GM19043 (cell line): ENCODE data around the gene CAVIN4.
A peak's percentile ranks its signal among the peaks of the same experiment; 100 is the strongest.

Experiments
- ATAC-seq: cut with Tn5 transposase; IDR thresholded peaks from one replicate; pipeline ENCODE4 v1.9.1; 2021; ENCODE audit warnings: low read depth; ENCODE audit not compliant: unreplicated experiment

The CAVIN4 gene

DNA sequence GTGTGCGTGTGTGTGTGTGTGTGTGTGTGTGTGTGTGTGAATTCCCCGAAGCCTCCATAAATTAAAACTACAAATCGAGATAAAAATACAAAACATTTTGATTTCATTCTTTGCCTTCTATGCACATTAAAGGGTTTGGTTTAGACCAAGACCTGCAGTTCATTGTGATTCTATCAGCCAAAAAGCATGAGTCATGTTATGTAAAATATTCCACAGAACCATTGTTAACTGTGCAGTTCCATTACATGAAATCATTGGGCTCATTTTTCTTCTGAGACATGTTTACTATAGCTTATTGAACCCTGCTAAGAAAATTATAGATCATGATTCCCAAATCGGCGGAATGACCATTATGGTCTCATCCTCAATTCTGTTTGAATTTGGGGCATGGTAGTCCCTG, 11.7 kb downstream of the CAVIN4 start:
- ATAC-seq, result no peak

DNA sequence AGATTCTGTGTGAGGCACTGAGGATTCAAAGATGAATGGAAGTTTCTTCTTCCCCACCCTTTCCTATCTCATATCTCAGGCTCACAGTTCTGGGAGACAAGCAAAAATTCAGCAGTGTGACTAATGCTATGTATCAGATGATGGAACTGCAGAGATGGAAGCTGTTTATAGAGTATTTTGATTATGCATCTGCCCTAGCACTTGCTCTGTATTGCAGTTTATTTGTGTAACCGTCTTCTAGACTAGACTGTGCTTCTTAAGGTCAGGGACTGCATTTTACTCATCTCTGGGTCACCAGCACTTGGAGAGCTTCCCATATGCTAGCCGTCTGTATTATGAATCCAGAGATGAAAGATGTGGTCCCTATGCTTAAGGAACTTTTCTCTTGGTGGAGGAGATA, 12.6 kb downstream of the CAVIN4 start:
- ATAC-seq, result no peak

DNA sequence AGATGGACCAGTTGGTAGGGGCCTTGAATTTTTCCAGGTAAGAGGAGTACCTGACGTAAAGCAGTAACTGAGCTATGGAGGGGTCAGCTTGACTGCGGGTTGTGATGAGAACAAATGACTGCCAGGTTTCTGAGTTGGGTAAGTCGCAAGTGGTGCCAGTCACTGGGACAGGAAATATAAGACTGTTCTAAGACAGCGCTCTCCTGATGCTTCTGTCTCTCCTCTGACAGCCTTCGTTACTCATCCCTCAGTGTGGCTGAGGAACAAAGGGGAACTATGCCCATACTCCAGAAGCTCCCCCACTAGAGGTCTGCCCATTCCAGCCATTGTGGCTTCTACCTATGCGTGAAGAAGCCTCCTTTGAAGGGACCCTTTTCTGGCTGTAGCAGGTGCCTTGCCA, 13.3 kb downstream of the CAVIN4 start:
- no peak for ATAC-seq

DNA sequence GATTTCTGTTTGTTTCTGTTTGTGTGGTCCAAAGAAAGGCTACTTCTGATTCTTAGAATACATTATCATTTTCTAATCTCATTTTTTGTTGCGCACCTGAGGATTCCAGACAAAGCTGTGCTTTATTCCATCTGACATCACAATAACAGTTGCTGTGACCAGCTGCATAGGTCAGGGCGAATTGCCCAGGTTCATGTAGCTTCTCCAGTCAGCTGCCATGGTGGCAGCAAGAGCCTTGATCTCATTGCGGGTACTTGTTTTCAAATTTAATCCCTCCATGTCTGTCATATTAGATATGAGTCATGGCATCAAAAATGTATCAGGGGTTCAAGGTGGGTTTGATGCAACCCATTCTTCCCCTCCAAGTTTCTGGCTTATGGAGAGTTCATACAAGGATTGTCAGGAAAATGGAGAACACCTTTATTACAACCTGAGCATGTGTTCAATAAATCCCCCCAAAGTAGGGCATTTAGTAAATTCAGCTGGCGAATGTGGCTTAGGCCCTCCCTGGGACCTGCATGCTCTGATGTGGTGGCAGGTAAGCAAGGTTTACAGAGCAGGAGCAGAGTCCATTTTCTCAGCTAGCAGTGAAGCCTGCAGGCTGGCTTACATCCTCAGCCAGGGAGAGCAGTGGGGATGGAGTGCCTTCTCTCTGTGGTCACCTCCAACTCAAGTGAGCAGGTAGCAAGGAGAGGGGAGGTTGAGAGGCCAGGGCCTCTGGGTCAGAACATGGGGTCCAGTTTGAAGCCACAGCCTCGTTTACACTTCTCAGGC, 13.9 kb downstream of the CAVIN4 start:
- ATAC-seq, result no peak

DNA sequence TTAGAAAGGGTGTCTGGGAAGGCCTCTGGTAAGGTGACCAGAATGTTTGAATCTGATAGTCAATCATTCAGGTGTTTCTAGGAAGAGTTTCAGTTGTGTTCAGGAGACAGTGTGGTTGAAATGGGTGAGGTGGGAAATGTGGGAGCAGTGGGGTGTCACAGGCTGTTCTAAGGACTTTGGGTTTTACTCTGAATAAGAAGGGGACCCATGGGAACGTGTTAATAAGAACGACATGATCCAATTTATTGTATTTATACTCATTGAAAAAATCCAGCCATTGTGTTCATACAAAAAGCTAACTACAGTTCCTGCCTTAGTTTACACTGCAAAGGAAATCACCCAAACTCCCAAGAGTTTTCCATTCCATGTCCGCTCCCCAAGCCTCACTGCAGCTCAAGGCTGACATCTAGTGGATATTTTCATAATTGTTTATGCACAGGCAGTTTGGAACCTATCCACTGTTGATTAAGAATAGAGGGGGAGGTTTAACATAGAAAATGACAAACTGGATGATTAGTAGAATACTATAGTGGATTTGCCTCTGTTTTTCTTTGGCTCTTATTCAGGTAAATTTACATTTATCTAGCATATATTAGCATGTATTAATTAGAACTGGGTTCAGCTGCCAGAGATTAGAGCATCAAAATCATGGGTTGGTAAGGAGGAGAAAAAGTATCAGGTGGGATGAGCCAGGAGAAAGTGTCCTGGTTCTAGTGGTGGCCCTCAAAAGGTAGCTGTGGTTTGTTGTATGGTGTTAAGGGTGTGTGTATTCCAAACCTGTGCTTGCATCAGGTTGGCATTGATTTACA, 17.7 kb downstream of the CAVIN4 start:
- ATAC-seq, result no peak

DNA sequence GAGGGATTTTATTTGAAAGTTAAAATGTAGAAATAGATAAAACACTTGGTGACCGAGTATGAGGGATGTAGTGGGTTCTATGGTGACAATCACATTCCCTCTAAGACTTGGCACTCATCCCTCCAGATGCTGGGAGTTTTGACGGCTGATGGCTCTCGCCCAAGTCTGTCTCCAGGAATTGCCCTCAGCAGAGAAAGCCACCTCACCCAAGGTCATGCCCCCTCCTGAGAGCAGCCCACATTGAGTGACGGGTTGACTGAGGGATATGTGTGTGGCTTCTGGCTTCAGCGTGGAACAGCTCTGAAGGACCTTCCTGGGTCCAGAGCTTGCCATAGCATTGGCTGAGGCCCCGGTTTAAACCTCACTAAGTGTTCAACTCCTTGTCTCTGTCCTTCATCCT, 19.4 kb downstream of the CAVIN4 start:
- no peak for ATAC-seq

DNA sequence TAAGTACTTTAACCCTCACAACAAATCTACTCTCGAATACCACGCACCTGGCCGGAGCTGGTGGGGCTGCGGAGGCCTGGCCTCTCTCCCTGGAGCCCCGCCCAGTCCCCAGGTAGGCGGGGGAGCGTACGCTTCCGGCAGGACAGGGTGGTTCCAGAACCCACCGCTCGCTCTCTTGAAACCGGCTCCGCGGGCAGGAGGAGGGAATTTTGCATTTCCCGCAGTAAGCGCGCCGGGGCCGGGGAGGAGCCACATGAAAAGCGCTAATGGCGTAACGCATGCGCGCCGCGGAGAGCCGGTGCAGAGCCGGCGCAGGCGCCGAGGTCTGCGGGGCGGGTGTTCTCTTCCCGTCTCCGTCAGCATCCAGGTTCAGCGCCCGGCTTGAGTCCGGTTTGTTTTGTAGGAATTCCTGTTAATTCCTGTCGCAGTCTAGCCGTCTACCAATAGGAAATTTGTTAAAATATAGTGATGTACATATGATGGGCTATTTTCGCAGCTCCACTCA, 20.8 kb downstream of the CAVIN4 start:
- ATAC-seq, result peak; percentile 72

DNA sequence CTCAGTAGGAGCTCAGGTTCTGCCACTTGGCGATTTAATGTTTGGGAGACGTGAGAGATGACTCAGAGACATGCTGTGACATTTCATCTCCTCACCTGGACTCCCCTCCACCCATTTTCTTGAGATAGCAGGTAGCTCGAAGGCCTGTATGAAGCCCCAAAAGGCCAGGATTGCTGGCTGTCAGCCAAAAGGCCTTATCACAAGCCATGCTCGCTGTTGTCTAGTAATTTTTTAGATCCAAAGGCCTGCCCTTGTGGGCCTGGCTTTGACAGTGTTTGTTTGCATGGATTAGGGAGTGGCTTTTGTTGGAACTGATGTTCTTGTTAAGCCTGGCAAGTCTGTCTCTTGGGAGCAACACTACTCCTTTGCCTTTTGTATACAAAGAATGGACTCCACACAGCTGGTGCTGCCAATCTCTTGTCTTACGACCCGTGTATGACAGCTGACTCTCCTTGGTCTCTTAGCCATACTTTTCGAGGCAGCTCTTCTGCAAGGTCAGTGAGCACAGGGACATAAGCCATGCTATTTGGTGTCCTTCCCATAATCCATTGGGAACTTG, 22.7 kb downstream of the CAVIN4 start:
- ATAC-seq, result no peak

DNA sequence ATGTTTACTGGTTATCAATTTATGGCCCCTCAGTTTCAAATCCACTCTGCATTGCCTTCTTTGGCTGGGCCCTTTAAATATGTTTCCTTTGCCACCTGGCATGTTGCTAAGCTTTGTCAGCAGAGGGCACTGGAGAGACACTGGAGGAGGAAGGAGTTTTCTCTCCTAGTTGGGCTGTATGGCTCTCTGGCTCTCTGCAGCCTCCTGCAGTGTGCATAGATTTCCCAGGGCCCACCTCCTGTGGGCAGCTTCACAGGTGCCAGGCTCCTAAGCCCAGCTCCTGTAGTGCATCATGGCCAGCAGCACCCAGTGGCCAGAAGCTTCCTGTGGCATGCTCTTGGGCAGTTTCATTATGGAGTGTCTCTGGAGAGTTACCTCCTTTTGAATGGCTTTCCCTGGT, 23.3 kb downstream of the CAVIN4 start:
- no peak for ATAC-seq

DNA sequence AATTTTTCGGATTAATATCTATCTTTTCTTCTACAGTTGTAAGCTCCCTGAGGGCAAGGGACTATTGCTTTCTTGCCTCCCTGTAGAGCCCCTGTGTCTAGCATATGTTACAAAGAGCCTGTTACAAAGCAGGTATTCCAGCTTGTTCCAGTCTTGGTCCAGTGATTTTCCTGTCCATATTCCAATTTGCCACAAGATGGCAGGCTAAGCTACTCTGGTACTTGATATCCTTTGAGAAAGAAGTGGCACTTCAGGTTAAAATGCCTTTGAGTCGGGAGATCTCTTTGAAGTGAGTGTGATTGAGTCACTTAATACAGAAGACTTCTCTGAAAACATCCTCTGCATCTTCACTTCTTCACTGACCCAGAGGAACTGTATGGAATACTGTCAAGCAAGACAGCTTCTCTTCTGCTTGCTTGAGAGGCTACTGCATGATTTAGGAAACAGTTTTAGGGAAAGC, 24.5 kb downstream of the CAVIN4 start:
- ATAC-seq, result no peak

DNA sequence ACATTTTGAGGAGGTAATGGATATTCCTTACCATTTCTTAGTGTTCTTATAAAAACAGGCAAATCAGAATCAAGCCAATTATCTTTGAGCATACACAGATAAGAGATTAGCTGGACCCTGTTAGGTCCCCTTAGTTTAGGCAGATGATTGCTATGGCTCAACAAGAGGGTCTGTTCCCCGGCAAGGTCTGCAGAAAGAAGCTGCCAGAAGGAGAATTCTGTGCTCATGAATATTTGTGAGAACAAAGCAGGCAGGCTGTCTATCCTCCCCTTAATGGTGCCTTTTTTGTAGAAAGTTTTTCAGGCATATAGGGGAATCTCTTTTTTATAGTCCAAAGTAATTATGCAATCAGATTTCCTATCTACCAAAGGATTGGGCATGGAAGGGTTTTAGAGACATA, 27.5 kb downstream of the CAVIN4 start:
- no peak for ATAC-seq

DNA sequence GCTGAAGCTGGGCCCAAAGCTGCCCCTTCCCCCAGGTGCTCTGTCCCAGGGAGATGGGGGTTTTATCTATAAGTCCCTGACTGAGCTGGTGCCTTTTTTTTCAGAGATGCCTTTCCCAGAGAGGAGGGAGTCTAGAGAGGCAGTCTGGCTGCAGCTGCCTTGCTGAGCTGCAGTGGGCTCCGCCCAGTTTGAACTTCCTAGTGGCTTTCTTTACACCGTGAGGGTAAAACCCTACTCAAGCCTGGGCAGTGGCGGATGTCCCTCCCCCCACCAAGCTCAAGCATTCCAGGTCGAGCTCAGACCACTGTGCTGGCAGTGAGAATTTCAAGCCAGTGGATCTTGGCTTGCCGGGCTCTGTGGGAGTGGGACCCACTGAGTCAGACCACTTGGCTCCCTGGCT, 41.3 kb downstream of the CAVIN4 start:
- no peak for ATAC-seq

DNA sequence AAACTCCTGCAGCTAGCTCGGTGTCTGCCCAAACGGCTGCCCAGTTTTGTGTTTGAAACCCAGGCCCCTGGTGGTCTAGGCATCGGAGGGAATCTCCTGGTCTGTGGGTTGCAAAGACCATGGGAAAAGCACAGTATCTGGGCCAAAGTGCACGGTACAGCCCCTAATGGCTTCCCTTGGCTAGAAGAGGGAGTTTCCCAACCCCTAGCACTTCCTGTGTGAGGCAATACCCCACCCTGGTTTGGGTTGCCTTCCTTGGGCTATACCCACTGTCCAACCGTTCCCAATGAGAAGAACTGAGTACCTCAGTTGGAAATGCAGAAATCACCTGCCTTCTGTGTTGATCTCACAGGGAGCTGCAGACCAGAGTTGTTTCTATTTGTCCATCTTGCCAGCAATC, 41.8 kb downstream of the CAVIN4 start:
- no peak for ATAC-seq

DNA sequence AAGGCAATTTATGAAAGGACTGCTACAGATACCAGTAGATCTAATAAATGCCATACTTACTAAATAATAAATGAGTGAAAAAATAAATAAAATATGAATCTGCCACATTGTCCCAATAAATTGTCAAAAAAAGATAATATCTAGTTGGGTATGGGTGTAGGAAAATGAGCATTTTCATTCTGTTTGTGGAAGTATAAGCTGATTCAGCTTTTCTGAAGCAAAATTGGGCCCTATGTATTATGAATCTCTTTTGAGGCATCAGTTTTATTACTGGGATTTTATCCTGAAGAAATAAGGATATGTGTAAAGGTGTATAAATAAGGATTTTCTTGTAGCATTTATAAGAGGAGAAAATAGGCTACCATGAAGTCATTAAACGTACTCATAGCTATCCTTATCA, 46.1 kb downstream of the CAVIN4 start:
- no peak for ATAC-seq

DNA sequence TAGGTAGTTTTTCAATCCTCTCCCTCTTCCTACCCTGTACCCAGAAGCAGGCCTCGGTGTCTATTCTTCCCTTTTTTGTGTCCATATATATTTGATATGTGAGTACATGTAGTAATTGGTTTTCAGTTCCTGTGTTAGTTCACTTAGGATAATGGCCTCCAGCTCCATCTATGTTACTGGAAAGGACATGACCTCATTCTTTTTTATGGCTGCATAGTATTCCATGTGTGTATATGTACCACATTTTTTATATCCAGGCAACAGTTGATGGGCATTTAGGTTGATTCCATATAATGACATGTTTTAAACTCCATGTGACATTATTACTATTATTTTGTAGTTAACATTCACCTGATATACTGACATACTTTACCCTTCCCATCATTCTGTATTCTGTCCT, 49.1 kb downstream of the CAVIN4 start:
- ATAC-seq, result no peak

DNA sequence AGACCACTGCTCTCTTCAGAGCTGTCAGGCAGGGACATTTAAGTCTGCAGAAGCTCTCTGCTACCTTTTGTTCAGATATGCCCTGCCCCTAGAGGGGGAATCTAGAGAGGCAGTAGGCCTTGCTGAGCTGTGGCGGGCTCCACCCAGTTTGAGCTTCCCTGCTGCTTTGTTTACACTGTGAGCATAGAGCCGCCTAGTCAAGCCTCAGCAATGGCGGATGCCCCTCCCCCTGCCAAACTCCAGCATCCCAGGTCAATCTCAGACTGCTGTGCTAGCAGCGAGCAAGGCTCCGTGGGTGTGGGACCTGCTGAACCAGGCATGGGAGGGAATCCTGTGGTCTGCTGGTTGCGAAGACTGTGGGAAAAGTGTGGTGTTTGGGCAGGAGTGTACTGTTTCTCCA, 59.9 kb downstream of the CAVIN4 start:
- ATAC-seq, result no peak
